Fibroblast of the aortic adventitia (primary cell): ENCODE results near the gene OR4Q2. TPM values are rescaled to one million over a fixed set of nuclear protein-coding genes. Genes with fewer than 3 reads are reported as not detected.
"Not testable (repeated sequence)": the region's sequence is repeated elsewhere in the genome, so short reads cannot be mapped to it uniquely, and the experiment has no call there.

Experiments used
- DNase-seq: peaks from one replicate; pipeline ENCODE4 v3.0.0-alpha.2; 2010; ENCODE audit warnings: low read depth
- H3K4me3 ChIP-seq: 2 replicates; pipeline ENCODE4 v1.5.1; 2011; ENCODE audit warnings: low read depth, mild to moderate bottlenecking, control low read depth, low read length, moderate library complexity
- total RNA-seq: library from RNA; depleted of rRNA; stranded (reverse); fragments of >200 nt; gene quantifications from 2 replicates; pipeline ENCODE4 v1.2.3, GENCODE V29; 2012; ENCODE audit warnings: low replicate concordance
- TF ChIP-seq, protein P1 (sequence below): IDR thresholded peaks from 2 replicates; pipeline ENCODE4 v1.5.1; 2011; ENCODE audit warnings: mild to moderate bottlenecking, low read length, control low read depth, inconsistent platforms; ENCODE audit not compliant: insufficient read depth

Gene OR4Q2
- not detected in 2 replicates for total RNA-seq

DNA sequence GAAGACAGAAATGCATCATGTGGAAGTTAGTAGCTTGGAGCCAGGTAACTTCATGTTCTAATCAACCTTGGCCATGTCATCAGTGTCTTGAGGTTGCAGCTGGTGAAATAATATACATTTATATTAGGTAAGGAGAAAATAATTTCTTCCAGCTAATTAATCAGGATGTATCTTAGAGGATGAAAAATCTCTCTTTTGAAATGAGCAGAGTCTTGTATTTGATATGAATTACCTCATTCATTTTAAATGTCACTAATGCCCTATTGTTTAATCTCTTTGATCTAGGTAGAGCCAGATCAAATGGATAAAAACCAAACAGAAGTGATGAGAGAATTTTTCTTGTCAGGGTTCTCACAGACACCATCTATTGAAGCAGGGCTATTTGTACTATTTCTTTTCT, at the start of gene OR4Q2:
Gene OR4Q2, plus strand, starts transcription at position 301 of the 400 bp plus-strand sequence.
- H3K4me3 ChIP-seq = no peak within 1 kb of the TSS
- DNase-seq = no peak
- TF ChIP-seq, protein P1, sequence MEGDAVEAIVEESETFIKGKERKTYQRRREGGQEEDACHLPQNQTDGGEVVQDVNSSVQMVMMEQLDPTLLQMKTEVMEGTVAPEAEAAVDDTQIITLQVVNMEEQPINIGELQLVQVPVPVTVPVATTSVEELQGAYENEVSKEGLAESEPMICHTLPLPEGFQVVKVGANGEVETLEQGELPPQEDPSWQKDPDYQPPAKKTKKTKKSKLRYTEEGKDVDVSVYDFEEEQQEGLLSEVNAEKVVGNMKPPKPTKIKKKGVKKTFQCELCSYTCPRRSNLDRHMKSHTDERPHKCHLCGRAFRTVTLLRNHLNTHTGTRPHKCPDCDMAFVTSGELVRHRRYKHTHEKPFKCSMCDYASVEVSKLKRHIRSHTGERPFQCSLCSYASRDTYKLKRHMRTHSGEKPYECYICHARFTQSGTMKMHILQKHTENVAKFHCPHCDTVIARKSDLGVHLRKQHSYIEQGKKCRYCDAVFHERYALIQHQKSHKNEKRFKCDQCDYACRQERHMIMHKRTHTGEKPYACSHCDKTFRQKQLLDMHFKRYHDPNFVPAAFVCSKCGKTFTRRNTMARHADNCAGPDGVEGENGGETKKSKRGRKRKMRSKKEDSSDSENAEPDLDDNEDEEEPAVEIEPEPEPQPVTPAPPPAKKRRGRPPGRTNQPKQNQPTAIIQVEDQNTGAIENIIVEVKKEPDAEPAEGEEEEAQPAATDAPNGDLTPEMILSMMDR = no peak

DNA sequence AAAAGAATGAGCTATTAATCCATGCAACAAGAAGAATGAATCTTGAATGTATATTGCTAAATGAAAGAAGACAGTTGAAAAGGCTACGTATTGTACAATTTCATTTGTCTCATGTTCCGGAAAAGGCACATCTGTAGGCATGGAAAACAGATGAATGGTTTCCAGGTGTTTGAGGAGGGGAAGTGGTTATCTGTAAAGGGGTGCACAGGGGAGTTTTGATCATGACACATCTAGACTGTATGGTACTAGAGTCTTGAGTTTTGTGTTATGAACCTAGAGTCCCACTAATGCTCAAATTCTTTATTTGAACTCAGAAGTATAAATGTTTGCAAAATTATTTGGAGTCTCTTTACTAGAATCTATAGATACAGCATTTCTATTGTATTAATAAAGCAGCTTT, 32.2 kb upstream of the OR4Q2 start:
- not testable (repeated sequence) for DNase-seq, H3K4me3 ChIP-seq

DNA sequence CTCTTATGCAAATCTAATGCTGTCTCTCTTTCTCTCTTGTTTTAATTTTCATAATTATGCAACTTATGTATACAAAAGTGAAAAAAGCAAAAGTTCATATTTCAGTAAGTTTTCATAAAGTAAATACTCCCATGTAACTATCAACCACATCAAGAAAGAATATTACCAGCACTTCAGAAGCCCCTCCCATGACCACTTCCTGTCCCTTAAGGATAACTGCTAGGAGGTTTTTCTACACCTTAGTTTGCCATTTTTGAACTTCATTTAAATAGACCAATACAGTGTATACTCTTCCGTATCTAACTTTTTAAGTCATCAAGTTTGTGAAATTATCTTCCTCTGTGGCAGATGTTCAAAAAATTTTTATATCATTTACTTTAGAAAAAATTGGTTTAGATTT, 27.1 kb upstream of the OR4Q2 start:
- no peak overlapping the region for H3K4me3 ChIP-seq
- DNase-seq = no peak
- TF ChIP-seq, protein P1 = no peak

DNA sequence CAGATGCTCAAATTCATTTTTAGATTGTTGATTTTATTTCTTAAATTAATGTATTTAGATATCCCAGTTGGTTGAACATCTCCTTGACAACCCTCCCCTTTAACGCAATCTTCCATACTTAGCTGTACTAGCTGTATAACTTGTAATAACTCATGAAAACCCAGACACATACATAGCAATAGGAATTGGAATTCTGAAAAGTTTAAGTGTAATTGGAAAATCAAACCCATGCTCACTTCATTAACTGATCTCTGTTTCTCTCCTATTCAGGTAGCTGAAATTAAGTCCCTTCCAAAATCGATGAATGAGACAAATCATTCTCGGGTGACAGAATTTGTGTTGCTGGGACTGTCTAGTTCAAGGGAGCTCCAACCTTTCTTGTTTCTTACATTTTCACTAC, 26.7 kb upstream of the OR4Q2 start, which contains the start of gene OR4K15:
Gene OR4K15, plus strand, starts transcription at position 301 of the 400 bp plus-strand sequence. Its CDS starts 0 bp downstream, at position 301.
- DNase-seq = no peak
- no peak within 1 kb of the TSS for H3K4me3 ChIP-seq
- TF ChIP-seq, protein P1 = no peak

DNA sequence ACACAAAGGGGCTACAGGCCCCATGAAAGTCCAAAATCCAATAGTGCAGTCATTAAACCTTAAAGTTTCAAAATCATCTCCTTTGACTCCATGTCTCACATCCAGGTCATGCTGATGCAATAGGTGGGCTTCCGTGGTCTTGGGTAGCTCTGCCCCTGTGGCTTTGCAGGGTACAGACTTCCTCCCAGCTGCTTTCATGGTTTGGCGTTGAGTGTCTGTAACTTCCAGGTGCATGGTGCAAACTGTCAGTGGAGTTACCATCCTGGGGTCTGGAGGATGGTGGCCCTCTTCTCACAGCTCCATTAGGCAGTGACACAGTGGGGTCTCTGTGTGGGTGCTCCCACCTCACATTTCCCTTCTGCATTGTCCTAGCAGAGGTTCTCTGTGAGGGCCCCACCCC, 8.5 kb upstream of the OR4Q2 start:
- no peak overlapping the region for H3K4me3 ChIP-seq
- DNase-seq = no peak
- TF ChIP-seq, protein P1 = no peak

DNA sequence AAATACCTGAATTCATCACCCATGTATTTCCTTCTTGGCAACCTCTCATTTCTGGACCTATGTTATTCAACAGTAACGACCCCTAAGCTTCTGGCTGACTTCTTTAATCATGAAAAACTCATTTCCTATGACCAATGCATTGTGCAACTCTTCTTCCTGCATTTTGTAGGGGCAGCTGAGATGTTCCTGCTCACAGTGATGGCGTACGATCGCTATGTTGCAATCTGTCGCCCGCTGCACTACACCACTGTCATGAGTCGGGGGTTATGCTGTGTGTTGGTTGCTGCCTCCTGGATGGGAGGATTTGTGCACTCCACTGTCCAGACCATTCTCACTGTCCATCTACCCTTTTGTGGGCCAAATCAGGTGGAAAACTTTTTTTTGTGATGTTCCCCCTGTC, 356 bp downstream of the OR4Q2 start:
- no peak overlapping the region for H3K4me3 ChIP-seq
- TF ChIP-seq, protein P1 = no peak
- DNase-seq = no peak

DNA sequence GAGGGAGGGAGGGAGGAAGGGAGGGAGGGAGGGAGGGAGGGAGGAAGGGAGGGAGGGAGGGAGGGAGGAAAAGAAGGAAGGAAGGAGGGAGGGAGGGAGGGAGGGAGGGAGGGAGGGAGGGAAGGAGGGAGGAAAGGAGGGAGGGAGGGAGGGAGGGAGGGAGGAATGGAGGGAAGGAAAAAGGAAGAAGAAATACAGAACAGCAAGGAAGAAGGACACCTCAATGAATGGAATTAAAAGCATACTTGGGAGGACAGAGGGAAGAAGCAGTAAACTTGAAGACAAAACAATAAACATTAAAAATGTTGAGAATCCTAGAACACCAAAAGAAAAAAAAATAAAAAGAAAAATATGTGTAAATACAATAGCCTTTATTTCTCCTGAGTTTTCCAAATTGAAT, 6.2 kb downstream of the OR4Q2 start:
- no peak overlapping the region for H3K4me3 ChIP-seq
- DNase-seq = no peak
- TF ChIP-seq, protein P1 = no peak
